KOPT-K1 (cell line): ENCODE measurements around the gene SNX4.
A peak's percentile ranks its signal among the peaks of the same experiment; 100 is the strongest.
"Not testable (repeated sequence)": the region's sequence is repeated elsewhere in the genome, so short reads cannot be mapped to it uniquely, and the experiment has no call there.

Source experiments
- H3K27ac ChIP-seq: fragments of 200-600 bp; sonication (generic); 2 replicates; pipeline ENCODE4 v1.5.1; 2016; ENCODE audit warnings: antibody characterized with exemption, mild to moderate bottlenecking, low read depth, low read length; ENCODE audit not compliant: poor library complexity, severe bottlenecking
- H3K36me3 ChIP-seq: fragments of 200-600 bp; sonication (generic); 2 replicates; pipeline ENCODE4 v1.5.1; 2017; ENCODE audit warnings: antibody characterized with exemption, mild to moderate bottlenecking, low read length, moderate library complexity; ENCODE audit not compliant: insufficient read depth
- H3K9me3 ChIP-seq: fragments of 200-600 bp; sonication (generic); 2 replicates; pipeline ENCODE4 v1.5.1; 2017; ENCODE audit warnings: antibody characterized with exemption, low read length, mild to moderate bottlenecking; ENCODE audit not compliant: insufficient read depth, poor library complexity, severe bottlenecking

SNX4 gene

DNA sequence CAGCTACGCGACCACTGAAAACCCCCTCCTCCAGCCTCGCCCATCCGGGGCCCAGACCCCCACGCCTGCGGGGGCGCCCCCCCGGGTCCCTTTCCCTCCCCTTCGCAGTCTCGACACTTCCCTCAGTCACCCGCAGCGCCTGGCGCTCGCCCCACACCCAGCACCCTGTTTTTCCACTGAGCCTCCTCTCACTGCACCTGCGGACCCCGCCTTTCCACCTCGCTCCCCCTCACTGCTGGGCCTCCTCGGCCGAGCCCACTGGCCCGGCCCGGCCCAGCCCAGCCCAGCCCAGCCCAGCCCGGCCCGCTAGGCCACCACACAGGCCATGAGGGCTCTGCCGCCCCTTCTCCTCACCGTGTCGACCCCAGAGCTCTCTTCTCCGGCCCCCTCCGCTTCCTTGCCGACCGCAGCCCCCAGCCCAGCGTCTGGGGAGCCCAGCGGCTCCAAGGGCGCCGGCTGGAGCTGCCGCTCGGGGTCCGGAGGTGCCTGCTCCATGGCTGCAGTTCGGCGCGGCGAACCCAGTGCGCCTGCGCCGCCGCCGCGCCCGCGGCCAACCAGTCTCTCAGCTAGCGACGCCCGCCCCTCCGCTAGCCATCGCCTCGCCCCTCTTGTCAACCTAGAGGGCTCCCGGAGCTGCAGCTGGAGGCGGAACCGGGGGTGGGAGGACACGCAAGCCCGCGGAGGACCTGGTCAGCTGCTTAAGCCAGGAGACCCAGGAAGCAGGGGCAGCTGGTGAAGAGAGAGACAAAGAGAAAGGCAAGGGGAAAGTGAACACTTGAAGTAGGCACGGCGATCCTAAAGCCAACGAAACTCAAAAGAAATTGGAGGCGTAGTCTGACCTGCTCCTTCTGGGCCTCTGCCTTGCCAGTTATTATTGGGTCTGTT, at the start of gene SNX4:
Gene SNX4, minus strand, starts transcription at position 525 of the 885 bp plus-strand sequence. Its CDS starts 30 bp downstream, at position 495.
- Histone ChIP-seq H3K27ac (peak within 1 kb of the TSS; percentile 60), H3K9me3 (no peaks in the 10 kb centered on the region), H3K36me3 (peaks cover 31% of the 10 kb centered on the region)

GRCh38 chr3:125556314-125556713, 36.3 kb upstream of the SNX4 start:
- H3K27ac ChIP-seq = no peak overlapping the region
- H3K9me3 ChIP-seq = no peaks in the 10 kb centered on the region
- H3K36me3 ChIP-seq = peaks cover 70% of the 10 kb centered on the region

- peaks cover 57% of the 10 kb centered on the region for H3K36me3 ChIP-seq
- no peaks in the 10 kb centered on the region for H3K9me3 ChIP-seq
- no peak overlapping the region for H3K27ac ChIP-seq
Observed at GRCh38 chr3:125552401-125552800, 32.4 kb upstream of the SNX4 start.

DNA sequence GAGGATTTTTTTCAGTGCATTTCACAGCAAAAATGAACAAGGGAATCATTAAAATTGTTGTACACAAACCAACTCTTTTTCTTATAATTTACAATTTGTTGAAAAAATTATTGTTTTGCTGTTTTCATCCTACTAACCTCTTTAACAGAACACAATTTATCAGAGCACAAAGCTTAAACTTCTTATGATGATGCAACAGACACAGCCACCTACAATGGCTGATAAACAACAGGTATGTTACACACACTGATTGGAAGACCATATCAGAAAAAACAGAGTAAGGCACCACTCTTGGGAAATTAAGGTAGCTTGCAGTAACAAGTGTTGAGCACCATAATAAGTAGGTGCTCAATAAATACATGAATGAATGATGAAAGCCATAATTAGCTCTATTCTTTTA, 8.9 kb upstream of the SNX4 start:
- Histone ChIP-seq H3K9me3 (no peaks in the 10 kb centered on the region), H3K27ac (no peak overlapping the region), H3K36me3 (peaks cover 51% of the 10 kb centered on the region)

DNA sequence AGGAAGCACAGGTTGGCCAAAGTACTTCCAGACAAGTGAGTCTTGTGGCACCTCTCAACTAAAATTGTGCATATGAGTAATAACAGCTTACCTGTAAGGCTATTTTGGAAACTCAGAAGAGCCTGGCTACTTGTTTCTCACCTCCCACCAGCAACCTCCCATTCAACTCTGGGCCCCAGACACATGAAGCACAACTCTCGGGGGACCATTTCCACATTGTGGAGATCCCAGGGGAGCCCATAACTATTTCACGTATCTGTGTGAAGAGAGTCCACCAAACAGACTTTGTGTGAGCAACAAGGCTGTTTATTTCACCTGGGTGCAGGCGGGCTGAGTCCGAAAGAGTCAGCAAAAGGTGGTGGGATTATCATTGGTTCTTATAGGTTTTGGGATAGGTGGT, 5.2 kb upstream of the SNX4 start:
- Histone ChIP-seq H3K27ac (no peak overlapping the region), H3K36me3 (peaks cover 28% of the 10 kb centered on the region), H3K9me3 (no peaks in the 10 kb centered on the region)

- H3K36me3 ChIP-seq = peaks cover 25% of the 10 kb centered on the region
- not testable (repeated sequence) for H3K9me3 ChIP-seq
- peak overlapping the region; percentile 60 for H3K27ac ChIP-seq
Observed at GRCh38 chr3:125520563-125520919, 539 bp upstream of the SNX4 start.

DNA sequence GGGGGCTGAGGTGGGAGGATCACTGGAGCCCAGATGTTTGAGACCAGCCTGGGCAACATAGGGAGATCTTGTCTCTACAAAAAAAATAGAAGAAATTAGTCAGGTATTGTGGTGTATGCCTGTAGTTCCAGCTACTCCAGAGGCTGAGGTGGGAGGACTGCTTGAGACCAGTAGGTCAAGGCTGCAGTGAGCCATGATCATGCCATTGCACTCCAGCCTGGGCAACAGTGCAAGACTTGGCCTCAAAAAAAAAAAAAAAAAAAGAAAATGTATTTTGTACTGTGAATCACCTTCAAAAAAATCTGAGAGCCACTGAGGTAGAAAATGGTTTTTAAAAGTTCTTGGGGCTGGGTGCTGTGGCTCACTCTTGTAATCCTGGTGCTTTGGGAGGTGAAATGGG, 4.6 kb downstream of the SNX4 start:
- Histone ChIP-seq H3K27ac (no peak overlapping the region), H3K36me3 (peaks cover 53% of the 10 kb centered on the region)

DNA sequence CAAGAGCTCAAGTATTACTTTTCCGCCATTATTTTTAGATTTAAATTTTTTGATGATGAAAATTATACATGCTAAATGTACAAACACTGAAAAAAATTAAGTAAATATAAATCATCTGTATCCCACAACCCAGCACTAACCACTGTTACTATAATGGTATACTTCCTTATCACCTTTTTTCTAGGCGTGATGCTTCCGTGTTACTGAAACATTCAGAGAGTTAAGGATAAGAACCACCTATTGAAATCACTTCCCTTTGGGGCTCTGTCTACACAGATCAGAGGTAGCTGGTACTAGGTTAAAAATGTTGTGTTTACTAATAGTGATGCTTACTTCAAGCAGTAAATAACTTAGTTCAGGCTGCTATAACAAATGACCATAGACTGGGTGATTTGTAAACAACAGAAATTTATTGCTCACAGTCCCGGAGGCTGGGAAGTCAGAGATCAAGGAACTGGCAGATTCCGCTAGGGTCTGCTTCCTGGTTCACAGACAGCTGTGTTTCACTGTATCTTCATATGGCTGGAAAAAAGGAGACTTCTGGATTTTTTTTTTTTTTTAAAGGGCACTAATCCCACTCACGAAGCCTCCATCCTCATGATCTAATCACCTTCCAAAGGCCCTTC, 6.4 kb downstream of the SNX4 start:
- H3K27ac ChIP-seq = no peak overlapping the region
- H3K9me3 ChIP-seq = peaks cover 7% of the 10 kb centered on the region
- peaks cover 71% of the 10 kb centered on the region for H3K36me3 ChIP-seq

More for the DNA sequence above, 4.6 kb downstream of the SNX4 start:
- no peaks in the 10 kb centered on the region for H3K9me3 ChIP-seq

DNA sequence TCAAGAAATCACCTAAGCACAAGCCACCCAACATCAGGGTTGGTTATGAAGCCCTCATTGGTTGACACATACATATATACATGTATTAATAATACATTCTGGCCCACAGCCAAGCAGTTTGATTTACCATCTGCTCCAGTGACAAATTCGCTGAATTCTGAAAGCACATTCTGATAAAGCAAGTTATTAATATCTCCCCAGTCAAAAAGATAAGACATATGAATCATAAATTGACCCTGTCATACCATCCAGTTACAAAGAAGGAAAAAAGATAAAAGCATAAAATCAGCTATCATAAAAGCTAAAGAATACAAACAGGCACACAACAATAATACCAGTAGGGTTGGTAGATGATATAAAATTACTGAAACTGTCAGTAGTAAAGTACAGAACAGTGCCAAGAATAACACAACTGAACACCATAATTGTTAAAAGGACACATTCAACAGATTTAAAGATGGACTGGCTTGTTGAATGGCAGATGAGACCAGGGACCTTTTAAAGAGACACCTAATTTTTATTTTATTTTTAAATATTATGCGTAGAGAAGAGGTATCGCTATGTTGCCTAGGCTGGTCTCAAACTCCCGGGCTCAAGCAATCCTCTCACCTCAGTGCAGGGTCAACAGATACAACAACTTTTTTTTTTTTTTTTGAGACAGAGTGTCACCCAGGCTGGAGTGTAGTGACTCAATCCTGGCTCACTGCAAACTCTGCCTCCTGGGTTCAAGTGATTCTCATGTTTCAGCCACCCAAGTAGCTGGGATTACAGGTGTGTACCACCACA, 7.7 kb downstream of the SNX4 start:
- Histone ChIP-seq H3K36me3 (peaks cover 73% of the 10 kb centered on the region), H3K27ac (no peak overlapping the region), H3K9me3 (peaks cover 19% of the 10 kb centered on the region)

DNA sequence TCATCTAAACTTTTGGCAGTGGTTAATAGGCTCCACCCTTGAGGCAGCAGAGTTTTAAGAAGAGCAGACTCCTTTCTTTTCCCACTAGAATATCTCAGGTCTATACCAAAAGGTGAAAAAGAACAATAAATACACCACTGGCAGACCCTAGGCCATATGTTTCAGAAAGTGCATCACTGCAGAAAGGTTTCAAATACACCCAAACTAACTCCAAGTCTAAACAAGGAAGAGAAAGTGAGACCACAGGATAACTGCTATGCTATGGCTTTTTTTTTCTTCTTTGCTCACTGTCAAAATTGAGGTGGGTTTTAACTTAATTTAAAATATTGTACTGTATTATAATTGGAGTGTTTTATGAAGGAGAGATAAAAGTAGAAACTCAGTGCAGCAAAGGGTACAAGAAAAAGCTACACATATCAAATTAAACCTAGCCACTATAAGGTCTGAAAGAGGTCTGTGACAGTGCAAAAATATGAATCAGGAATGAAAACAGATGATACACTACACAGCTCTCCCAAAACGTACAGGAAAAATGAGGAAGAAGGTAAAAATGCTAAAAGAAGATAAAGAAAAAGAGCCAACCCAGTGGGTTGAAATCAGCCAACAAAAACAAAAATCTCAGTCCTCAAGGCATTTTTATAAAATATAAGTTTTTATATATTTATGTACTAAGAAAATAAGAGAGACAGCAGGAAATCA, 8.4 kb downstream of the SNX4 start:
- Histone ChIP-seq H3K36me3 (peaks cover 75% of the 10 kb centered on the region), H3K27ac (no peak overlapping the region), H3K9me3 (peaks cover 22% of the 10 kb centered on the region)

- peaks cover 22% of the 10 kb centered on the region for H3K9me3 ChIP-seq
- H3K27ac ChIP-seq = no peak overlapping the region
- peaks cover 83% of the 10 kb centered on the region for H3K36me3 ChIP-seq
Observed at GRCh38 chr3:125507128-125507527, 12.9 kb downstream of the SNX4 start.

- Histone ChIP-seq H3K27ac (no peak overlapping the region), H3K9me3 (no peaks in the 10 kb centered on the region), H3K36me3 (peaks cover 75% of the 10 kb centered on the region)
Observed at GRCh38 chr3:125498630-125499029, 21.4 kb downstream of the SNX4 start.

DNA sequence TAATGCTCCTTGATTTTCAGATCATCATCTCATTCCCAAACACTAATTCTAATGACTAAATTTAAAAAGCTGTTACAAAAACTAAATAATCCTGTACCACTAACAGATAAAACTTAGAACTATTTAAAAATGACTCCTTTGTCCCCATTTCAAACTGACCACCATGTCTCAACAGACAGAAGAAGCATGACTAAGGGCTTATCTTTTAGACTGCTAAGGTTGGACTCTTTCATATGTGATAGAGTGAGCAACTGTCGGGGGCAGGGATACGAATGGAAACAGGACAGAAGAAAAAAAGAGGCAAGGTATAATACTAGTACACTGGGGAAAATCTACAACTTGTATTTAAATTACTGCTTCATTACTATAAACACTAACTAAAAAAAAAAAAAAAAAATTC, 23.3 kb downstream of the SNX4 start:
- peaks cover 75% of the 10 kb centered on the region for H3K36me3 ChIP-seq
- H3K27ac ChIP-seq = no peak overlapping the region

GRCh38 chr3:125482406-125482805, 37.6 kb downstream of the SNX4 start:
- Histone ChIP-seq H3K9me3 (no peaks in the 10 kb centered on the region), H3K36me3 (peaks cover 58% of the 10 kb centered on the region), H3K27ac (no peak overlapping the region)

More for the DNA sequence above, 23.3 kb downstream of the SNX4 start:
- H3K9me3 ChIP-seq = no peaks in the 10 kb centered on the region

DNA sequence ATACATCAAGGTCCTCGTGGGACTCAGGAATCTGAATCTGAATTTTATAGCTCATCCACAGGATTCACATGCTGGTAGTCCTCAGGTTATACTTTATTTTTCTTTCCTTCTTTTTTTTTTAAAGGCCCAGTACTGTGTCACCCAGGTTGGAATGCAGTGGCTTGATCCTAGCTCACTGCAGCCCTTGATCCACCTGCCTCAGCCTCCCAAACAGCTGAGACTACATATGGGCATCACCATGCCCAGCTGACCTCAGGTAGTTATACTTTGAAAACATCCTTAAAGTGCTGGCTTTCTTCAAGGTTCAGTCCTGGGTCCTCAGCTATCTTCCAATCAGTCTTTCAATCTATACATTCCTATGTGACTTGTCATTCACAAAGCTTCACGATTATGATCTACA, 38.2 kb downstream of the SNX4 start:
- H3K27ac ChIP-seq = no peak overlapping the region
- H3K36me3 ChIP-seq = peaks cover 60% of the 10 kb centered on the region
- H3K9me3 ChIP-seq = no peaks in the 10 kb centered on the region
